ENCODE results near the gene FFAR1.

FFAR1 gene, protein sequence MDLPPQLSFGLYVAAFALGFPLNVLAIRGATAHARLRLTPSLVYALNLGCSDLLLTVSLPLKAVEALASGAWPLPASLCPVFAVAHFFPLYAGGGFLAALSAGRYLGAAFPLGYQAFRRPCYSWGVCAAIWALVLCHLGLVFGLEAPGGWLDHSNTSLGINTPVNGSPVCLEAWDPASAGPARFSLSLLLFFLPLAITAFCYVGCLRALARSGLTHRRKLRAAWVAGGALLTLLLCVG (N-terminal part only)

DNA sequence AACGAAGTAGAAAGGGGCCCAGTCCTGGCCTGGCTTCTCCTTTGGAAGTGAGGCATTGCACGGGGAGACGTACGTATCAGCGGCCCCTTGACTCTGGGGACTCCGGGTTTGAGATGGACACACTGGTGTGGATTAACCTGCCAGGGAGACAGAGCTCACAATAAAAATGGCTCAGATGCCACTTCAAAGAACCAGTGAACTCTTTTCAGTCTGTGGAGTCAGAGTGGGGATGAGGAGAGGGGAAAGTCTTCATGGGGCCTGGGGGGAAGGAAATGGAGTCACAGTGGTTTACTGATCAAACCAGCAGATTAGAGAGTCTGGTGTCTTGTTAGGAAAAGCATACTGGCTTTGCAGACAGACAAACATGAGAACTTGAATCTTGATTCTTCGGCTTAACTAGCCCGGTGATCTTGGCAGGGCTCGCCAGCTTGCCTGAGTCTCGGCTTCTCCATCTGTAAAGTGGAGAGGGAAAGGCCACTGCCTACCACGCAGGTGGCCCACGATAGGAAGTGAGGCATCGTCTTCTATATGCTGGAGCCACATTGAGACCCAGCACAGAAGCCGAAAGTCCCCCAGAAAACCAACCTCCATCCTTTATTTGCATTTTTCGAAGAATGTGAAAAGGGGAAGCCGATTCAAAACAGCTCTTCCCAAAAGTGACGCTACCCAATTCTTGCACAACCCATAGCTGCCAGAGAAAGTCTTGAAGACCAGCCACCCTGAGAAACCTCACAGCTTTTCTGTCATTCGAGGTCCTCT is at the start of gene FFAR1:
Gene FFAR1, plus strand, starts transcription at position 732 of the 759 bp plus-strand sequence. CDS start 3,650 bp downstream, outside the sequence.
- DNase-seq, result no peak

DNA sequence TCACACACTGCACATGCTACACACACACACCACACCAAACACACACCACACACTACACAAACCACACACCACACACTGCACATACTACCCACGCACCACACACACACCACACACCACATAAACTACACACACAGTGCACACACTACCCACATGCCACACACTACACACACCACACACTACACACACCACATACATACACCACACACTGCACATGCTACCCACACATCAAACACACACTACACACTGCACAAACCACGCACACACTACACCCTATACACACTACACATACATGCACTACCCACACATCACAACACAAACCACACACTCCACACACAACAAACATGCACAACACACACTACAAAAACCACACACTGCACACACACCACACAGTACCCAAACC is 49.8 kb upstream of the FFAR1 start:
- no peak for DNase-seq

DNA sequence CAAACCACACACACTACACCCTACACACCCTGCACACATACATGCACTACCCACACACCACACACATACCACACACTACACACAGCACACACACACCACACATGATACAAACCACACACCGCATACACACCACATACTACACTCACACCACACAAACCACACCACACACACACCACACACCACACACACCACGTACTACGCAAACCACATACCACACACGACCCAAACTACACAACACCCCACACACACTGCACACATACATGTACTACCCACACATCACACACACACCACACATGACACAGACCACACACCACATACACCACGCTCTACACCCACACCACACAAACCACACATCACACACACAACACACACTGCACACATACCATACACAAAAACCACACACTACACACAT is 49.1 kb upstream of the FFAR1 start:
- no peak for DNase-seq

DNA sequence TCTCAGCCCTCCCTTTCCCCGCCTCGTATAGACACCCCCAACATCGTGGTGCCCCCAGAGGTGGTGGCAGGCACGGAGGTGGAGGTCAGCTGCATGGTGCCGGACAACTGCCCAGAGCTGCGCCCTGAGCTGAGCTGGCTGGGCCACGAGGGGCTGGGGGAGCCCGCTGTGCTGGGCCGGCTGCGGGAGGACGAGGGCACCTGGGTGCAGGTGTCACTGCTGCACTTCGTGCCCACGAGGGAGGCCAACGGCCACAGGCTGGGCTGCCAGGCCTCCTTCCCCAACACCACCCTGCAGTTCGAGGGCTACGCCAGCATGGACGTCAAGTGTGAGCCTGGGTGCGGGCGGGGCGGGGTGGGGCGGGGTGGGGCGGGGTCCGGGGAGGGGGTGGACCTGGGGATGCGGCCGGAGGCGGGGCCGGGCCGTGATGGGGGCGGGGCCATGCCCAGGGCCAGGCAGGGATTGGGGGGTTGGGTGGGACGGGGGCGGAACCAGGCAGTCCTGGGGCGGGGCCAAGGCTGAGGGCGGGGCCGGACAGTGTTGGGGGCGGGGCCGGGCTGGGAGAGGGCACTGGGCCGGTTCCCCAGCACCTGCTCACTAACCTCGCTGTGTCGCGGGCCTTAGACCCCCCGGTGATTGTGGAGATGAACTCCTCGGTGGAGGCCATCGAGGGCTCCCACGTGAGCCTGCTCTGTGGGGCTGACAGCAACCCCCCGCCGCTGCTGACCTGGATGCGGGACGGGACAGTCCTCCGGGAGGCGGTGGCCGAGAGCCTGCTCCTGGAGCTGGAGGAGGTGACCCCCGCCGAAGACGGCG is 48.0 kb upstream of the FFAR1 start:
- DNase-seq, result no peak

DNA sequence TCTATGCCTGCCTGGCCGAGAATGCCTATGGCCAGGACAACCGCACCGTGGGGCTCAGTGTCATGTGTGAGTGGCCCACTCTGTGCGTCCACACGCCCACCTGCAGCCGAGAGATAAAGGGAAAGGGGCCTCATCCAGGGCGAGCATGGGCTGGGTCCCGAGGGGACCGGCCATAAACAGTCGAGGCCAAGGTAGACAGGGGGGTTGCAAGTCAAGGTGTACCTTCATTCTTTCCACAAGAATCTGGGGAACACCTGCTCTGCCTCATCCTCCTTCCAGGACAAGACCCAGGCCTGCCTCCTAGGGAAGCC is 47.4 kb upstream of the FFAR1 start:
- DNase-seq, result no peak

DNA sequence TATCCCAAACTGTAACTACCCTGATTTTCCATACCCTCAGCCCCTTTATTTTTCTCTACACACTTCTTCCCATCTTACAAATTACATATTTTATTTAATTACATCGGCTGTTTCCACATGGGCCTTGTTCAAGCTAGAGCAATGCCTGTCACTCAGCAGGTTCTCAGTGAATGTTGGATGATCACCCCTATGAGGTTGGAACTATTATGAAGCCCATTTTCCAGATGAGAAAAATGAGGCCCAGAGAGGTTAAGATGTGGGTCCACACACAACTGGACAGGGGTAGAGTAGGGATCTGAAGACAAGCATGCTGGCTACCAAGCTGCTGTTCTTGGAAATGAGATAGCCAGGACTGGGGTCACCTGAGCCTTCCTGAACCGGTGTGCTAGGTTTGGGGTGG is 45.7 kb upstream of the FFAR1 start:
- no peak for DNase-seq

DNA sequence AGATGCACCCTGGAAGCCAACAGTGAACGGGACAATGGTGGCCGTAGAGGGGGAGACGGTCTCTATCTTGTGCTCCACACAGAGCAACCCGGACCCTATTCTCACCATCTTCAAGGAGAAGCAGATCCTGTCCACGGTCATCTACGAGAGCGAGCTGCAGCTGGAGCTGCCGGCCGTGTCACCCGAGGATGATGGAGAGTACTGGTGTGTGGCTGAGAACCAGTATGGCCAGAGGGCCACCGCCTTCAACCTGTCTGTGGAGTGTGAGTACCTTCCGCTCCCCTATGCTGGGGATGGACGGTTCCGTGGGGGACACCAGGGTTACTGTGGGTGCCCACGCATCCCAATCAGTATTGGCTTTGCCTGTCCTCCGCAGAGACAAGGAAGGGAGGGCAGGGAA is 45.3 kb upstream of the FFAR1 start:
- no peak for DNase-seq

DNA sequence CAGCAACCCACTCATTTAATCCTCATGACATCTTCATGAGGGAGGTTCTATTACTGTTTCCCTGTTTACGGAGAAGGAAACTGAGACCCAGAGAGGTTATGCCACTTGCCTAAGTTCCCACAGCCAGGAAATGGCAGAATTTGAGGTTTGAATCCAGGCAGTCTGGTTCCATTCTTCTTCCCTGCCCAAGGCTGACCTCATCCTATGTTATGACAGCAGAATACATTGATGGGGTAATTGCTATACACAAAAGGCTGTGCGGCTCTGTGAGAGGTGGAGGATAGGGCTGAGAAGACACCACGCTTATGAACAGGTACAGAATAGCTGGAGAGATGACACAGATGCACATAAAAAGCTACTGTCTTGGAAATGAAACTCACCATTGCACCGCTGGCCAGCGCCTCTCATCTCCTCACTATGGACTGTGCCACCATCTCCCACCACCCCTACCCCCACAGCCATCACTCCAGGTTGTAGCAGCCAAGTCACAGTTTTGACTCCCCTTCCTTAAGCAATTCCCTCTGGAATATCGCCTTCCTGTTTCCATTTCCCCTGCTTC is 44.3 kb upstream of the FFAR1 start:
- no peak for DNase-seq

DNA sequence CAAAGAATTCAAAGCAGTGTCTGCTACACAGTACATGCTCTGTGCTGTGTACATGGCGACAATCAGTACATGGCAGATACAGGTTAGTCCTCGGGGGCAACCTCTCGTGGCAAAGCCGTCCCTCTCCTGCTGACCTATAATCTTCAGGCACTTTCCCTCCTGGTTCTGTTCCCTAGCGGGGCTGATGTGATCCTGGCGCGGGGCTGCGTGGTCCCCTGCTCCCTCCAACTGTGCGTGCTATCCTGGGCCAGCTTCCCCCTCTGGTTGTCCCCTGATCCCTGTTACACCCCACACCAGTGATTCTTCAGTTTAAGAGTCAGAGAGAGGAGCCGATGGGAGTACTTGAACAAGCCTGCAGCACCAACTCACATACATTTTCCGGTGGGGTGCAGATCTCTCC is 43.7 kb upstream of the FFAR1 start:
- no peak for DNase-seq

DNA sequence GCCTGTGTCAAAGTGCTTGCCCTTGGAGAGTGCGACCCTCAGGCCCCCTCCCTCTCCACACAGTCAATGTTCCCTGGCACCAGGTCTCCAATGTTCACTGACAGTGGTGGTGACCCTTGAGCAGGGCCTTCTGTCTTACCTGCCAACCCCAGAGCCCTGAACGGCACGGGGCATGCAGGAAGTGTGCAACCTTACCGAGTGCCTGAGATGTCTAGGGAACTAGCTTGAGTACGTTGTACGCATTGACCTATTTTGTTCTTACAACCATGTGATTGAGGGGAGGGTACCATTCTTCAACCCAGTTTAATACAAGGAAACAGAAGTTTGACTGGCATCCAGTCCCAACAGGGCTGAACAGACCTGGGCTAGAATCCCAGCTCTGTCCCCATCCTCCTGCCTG is 42.5 kb upstream of the FFAR1 start:
- DNase-seq, result no peak

DNA sequence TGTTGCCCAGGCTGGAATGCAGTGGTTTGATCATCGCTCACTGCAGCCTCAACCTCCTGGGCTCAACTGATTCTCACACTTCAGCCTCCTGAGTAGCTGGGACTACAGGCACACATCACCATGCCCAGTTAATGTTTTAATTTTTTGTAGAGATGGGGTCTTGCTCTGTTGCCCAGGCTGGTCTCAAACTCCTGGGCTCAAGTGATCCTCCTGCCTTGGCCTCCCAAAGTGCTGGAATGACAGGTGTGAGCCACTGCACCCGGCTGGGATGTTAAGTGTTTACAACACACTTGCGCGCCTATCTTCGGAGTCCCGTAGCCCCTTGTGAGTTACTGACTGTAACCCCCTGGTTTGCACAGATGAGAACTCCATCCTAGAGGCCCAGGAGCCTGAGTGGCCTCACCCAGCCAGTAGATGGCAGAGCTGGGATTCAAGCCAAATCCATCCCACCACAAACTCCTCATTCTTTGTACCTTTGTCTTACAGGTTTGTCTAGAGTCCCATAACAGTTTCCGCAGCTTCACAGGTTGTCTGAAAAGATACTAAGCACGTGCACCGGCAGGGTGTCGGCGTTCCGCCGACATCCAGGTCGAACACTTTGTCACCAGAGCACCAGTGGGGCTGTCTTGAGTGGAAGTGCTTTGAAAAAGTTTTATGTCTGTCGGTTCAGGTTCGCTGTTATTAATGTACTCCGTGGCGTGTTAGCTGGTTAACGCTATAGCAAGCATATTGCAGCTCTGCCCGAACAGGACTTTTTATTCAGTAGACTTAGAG is 41.0 kb upstream of the FFAR1 start:
- no peak for DNase-seq

DNA sequence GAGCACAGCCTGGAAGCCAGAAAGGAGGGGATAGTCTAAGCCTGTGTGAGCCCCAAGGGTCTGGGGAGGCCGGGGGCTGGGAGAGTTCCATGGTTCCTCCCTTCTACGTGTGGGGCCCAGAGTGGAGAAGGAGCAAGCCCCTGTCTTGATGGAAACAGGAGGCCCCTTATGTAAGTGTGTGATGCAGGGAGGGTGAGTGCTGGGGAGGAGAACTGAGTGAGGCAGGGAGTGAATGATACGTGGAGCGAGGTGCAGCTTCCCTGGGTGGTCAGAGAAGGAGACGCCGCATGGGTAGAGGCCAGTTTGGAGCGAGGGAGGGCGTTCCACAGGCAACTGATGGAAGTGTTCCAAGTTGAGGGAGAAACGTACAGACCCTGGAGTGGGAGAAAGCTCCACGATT is 39.8 kb upstream of the FFAR1 start:
- peak; percentile 52 for DNase-seq

DNA sequence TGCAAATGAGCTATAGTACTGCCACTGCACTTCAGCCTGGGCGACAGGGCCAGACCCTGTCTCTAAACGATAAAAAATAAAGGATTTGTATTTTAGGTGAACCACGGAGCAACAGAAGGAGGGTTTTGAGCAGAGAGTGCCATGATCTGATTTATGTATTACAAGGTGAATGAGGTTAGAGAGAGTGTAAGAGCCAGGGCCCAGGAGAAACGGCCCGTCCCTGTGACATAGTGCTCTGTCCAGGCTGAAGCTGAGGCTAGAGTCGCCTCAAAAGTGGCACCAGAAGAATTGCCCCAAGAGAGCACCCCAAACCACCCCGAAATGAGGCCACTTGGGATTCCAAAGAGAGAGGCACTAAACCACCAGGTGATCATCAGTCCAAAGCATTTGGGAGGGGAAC is 38.8 kb upstream of the FFAR1 start:
- DNase-seq, result no peak

DNA sequence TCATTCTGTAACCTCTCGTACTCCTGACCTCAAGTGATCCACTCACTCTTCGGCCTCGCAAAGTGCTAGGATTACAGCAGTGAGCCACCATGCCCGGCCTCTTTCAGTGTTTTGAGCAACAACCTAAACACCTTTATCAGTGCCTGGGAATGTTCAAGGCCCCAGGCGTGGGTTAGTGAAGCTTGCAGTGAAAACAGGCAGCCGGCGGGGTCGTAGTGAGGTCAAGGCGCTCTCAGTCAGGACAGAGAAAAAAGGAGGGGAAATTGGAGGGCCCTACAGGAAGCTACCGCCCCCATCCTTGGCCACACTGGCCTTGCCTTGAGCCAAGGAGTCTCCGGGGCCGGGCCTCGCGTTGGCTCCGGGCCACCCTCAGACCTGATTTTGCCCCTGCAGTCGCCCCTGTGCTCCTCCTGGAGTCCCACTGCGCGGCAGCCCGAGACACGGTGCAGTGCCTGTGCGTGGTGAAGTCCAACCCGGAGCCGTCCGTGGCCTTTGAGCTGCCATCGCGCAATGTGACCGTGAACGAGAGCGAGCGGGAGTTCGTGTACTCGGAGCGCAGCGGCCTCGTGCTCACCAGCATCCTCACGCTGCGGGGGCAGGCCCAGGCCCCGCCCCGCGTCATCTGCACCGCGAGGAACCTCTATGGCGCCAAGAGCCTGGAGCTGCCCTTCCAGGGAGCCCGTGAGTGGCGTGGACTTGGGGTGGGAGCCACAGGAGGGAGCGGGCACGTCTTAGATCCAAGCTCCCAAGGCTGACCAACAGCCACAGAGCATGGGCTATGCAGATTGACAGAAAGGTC is 38.0 kb upstream of the FFAR1 start:
- DNase-seq, result peak; percentile 64

DNA sequence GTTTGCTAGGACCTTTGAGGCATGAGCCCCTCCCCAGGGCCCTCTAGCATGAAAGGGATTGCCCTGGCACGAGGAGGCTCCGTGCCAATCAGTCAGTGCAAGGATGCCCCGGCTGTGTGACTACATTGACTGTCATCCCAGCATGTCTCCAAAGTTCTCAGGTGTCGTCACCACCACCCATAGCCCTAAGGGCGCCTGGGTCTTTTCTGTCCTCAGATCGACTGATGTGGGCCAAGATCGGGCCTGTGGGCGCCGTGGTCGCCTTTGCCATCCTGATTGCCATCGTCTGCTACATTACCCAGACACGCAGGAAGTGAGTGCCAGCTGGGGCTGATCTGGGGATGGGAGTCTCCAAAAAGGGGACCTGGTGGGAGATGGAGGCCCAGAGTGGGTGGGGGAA is 37.4 kb upstream of the FFAR1 start:
- no peak for DNase-seq

DNA sequence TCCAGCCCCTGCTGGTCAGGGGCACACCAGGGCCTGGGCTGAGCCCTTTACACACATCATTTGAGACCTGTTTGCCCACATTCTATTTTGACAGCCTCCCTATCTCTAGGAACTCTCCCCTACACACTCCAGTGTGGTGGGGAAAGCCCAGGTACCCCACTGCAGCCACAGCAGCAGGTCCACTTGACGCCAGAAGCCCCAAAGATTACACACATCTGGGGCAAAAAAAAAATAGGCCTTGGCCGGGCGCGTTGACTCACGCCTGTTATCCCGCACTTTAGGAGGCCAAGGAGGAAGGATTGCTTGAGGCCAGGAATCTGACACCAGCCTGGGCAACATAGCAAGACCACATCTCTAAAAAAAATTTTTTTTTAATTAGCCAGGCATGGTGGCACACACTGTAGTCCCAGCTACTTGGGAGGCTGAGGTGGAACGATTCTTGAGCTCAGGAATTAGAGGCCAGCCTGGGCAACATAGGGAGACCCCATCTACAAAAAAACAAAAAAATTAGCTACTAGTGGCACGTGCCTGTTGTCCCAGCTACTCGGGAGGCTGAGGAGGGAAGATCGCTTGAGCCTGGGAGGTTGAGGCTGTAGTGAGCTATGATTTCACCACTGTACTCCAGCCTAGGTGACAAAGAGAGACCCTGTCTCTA is 36.8 kb upstream of the FFAR1 start:
- no peak for DNase-seq

DNA sequence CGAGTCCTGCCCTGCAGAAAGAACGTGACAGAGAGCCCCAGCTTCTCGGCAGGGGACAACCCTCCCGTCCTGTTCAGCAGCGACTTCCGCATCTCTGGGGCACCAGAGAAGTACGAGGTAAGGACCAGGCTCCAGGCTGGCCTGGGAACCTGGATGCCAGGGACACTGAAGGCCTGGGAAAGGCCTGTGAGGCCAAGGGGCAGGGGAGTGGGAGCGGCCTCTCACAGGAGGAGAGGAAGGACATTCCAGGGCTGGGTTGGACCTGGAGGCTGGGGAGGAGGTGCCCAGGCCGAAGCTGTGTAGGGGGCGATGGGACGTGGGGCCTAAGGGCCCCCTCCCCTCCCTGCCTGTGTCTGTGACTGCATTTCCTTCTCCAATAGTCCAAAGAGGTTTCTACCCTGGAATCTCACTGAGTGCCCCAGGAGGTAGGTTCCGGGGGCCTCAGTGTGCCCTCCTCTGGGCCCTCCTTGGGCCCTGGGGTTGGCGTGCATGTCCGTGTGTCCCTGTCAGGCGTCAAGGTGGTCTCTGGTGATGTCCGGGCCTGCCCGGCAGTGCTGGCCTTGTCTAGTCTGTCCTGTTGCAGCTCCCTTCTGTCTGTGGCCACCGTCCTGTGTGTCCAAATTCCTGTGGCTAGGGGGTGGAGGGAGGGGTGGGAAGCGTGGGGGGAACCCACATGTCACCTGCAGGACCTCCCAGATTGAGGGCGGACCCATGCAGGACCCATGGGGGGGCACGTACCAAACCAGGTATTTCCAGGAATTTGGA is 35.6 kb upstream of the FFAR1 start:
- no peak for DNase-seq

DNA sequence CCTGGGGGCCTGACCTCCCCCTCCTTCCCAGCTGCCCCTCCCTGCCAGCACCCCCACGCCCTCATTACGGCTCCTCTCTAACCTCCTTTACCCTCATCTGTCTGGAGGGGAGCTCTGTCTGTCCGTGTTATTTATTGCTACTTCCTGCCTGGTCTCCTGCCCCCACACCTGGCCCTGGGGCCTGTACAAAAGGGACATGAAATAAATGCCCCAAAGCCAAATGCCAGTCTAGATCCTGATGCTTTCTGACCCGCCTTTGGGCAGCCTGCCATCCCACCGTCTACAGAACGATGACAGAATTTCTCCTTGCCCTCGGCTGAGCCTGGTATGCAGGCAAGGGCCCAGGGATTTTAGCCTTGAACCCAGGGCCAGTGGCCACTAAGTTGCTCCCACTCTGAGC is 34.1 kb upstream of the FFAR1 start:
- no peak for DNase-seq

DNA sequence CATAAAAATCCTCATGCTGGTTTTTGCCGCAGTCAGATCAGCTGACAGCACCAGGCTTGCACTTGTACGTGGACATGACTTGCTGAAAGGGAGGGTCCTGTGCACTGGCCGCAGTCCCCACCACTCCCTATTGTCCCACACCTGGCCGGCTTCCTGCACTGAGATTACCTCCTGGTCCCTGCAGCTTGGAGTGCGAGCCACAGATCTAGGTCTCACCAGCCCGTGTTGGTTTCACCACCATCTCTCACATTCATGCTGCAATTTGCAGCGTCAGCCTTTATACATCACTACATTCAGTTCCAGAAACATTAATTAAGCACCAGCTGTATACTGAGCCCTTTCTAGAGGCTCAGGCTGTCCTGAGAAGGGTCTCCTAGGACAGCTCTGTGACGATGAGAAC is 33.7 kb upstream of the FFAR1 start:
- DNase-seq, result no peak

DNA sequence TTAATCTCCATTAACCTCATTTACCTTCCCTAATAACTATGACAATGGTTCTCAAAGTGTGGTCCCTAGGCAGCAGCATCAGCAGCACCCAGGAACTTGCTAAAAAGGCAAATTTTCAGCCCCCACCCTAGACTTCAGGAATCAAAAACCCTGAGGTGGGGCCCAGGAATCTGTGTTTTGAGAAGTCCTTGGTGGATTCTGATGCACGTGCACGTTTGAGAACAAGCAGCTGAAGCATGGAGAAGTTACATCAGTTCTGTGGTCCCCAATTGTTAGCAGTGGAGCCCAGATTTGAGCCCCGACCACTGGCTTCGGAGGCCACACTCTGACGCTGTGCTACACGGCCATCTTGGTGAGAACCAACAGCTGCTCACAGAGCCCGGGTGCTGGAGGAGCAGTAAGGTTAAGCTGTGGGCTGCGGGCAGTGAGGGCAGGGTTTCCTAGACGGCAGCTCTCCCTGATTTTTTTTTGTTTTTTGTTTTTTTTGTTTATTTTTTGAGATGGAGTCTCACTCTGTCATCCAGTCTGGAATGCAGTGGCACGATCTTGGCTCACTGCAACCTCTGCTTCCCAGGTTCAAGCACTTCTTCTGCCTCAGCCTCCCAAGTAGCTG is 32.7 kb upstream of the FFAR1 start:
- no peak for DNase-seq

All from femur (tissue), 1 donor.